HG03565 (cell line): ENCODE results near the gene SLC11A1.

Experiments
- ATAC-seq: cut with Tn5 transposase; IDR thresholded peaks from one replicate; pipeline ENCODE4 v1.9.1; 2021; ENCODE audit warnings: mild to moderate bottlenecking, moderate library complexity; ENCODE audit not compliant: unreplicated experiment

SLC11A1 gene

DNA sequence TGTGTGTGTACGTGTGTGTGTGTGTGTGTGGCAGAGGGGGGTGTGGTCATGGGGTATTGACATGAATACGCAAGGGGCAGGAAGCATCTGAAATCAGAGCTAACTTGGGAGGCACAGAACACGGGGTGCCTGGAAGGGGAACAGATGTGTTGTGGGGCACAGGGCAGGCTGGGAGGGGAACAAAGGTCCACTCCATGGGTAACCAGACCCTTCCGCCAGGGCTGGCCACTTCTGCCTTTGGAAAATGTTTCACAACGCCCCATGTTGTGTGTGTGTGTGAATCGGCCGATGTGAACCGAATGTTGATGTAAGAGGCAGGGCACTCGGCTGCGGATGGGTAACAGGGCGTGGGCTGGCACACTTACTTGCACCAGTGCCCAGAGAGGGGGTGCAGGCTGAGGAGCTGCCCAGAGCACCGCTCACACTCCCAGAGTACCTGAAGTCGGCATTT lies at the start of gene SLC11A1:
Gene SLC11A1 (plus strand): TSS at position 358 of the 451 bp plus-strand sequence. CDS start 96 bp downstream, outside the sequence.
- ATAC-seq, result no peak

DNA sequence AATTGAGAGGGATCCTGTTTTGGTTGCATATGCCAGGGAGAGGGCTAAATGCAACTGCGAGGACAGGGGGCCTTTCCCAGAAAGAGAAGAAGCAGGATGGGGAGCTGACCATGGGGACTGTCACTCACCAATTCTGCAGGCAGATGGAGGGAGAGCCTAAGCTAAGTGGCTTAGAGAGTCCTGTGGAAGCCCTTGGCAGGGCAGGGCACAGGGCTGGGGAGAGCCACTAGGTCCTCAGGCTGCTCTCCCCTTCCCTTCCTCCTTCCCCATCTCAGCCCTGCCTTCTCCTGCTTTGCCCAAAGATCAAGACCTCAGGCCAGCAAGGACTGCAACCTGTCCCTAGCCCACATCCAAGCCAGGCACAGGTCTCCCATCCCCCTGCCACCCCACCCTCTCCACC lies 49.8 kb upstream of the SLC11A1 start:
- ATAC-seq, result no peak

- ATAC-seq, result no peak
These were observed 49.0 kb upstream of the SLC11A1 start for GRCh38 chr2:218332920-218333645.

- ATAC-seq, result no peak
These were observed 47.5 kb upstream of the SLC11A1 start for GRCh38 chr2:218334531-218334930.

DNA sequence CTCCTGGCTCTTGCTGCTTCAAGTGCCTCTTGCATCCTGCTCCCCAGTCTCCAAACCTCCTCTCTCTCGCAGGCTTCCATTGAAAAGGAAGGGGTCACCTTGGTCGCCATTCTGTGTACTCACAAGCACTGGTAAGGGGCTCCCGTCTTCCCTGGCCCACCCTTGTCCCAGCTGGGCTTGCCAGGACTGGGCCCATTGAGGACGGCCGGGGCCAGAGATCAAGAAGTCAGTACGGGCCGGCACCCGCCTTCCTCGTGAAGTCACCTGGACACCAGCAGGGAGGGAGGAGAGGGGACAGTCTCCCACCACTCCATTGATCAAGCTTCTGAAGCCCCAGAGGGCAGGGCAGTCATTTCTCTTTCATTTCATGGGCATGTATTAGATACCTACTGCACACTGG lies 41.4 kb upstream of the SLC11A1 start:
- ATAC-seq, result no peak

DNA sequence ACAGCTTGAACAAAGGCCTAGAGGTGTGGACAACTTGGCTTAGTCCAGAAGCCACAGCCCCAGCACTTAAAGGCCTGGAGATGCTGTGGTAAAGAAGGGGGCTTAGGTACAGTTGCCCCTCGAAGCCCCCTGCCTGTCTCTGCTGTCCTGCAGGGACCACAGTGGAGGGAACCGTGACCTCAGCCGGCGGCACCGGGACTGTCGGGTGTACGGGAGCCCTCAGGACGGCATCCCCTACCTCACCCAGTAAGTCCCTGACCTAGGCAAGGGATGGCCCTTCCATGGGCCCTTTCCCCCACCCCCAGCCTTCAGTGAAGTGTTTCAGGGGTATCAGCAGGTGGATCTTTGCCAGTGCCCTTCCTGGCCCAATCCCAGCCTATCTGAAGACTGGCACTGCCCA lies 40.7 kb upstream of the SLC11A1 start:
- no peak for ATAC-seq

DNA sequence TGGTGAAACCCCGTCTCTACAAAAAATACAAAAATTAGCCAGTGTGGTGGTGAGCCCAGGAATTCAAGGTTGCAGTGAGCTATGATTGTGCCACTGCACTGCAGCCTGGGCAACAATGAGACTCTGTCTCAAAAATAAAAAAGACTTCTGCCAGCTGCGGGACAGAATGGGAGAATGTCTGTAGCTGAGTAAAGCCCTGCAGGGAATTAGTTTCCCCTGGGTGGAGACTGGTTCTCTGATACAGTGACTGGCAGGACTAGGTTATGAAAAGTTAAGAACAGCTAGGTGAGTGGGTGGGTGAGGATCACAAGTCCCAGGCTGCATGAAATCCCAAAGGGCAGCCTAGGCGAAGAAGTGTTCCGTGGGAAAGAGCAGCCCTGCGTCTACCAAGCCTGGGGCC lies 39.2 kb upstream of the SLC11A1 start:
- ATAC-seq, result no peak

DNA sequence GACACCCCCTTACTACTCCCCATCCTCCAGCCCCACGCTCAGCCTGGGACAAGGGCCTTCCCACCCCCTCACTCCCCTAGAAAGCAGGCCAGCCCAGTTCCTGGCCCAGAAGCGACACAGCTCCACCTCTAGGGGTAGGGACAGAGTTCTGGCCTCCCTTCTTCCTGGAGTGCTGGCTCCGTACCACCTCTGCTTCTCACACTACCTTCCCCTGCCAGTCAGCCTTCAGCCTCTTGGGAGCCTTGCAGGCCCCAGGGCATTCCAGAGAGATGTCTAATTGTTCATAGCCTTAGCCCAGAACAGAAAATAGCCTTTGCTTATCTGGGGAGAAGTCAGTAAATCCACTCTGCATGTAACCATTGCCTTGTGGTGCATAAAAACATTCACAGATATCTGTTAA lies 38.5 kb upstream of the SLC11A1 start:
- no peak for ATAC-seq

DNA sequence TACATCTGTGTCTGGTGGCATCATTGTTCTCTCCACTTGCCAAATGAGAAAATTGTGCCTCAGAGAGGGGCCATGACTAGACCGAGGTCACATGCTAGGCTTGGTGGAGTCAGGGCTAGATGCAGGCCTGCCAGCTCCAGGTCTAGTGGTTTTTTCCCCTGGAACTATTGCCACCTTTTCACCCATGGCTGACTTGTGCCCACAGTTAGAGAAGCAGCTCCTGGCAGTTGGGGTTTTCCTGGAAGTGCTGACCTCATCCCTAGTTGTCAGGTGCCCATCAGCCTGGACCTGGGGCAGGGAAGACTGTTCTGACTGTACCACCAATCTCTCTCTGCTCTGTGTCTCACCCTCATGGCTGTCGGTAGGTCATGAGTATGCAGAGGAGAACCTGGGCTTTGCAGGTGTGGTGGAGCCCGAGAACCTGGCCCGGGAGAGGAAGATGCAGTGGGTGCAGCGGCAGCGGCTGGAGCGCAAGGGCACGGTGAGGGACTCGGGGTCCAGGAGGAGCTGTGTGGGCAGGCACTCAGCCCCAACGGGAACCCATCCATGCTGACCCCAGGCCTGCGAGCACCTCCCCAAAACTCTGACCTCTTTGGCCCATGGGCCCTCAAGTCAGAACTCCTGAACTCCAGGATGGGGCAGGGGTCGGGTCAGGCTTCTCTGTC lies 37.9 kb upstream of the SLC11A1 start:
- ATAC-seq, result no peak

GRCh38 chr2:218344755-218345417 lies 37.2 kb upstream of the SLC11A1 start:
- no peak for ATAC-seq

GRCh38 chr2:218345491-218346236 lies 36.4 kb upstream of the SLC11A1 start:
- no peak for ATAC-seq

- ATAC-seq, result no peak
These were observed 34.9 kb upstream of the SLC11A1 start for GRCh38 chr2:218347172-218347571.

GRCh38 chr2:218354045-218354444 lies 28.0 kb upstream of the SLC11A1 start:
- no peak for ATAC-seq

- ATAC-seq, result no peak
These were observed 27.1 kb upstream of the SLC11A1 start for GRCh38 chr2:218354850-218355443.

DNA sequence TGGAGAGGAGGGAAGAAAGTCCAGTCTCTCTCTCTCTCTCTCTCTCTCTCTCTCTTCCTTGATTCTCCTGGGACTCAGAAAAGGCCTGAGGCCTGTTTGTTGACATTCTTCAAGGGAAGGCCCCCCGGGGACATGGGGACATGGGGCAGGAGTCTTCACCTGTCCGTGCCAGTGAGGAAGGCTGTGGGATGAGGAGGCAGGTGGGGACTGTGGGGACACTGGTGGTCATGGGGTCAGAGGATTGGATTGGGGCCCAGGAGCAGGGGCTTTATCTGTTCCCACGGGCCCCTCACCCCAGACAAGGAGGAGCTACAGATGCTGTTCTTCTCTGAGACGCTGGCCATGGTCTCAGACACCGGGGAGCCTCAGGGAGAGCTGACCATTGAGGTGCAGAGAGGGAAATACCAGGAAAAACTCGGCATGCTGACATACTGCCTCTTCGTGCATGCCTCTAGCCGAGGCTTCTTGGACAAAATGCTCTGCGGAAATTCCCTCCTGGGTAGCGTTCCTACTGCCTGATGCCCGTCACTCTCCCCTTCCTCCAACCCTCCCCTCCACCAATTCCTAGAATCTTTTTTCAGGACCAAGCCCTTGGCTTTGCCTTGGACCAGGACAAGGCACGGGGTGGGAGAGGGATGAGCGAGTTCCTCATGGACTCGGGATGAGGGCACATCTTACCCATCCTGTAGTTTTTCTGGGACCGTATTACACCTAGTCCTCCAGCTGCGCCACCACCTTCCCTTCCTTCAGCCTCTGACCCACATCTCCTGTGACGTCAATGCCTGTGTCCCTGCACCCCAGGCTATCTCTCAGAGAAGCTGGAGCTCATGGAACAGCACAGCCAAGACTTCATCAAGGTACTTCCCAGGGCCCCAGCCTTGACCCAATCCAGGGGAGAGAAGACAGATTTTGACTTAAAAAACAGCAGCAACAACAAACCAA lies 24.6 kb upstream of the SLC11A1 start:
- no peak for ATAC-seq

GRCh38 chr2:218360453-218360852 lies 21.6 kb upstream of the SLC11A1 start:
- ATAC-seq, result no peak

DNA sequence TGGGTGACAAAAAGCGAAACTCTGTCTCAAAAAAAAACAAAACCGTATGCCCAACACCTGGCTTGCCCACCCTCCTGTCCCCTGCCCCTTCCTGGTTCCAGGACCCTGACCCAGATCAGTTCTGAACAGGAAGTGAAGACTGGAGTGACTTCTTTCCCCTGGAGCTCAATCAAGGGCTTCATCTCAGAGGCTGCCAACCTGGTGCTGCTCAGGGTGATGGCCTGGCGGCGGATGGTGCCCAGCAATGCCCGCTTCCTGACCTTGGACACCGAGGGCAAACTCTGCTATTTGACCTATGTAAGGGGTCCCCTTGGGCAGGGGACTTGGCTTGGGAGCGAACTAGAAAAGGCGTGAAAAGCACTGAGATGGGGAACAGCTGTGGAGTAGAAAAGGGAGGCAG lies 19.5 kb upstream of the SLC11A1 start:
- no peak for ATAC-seq

DNA sequence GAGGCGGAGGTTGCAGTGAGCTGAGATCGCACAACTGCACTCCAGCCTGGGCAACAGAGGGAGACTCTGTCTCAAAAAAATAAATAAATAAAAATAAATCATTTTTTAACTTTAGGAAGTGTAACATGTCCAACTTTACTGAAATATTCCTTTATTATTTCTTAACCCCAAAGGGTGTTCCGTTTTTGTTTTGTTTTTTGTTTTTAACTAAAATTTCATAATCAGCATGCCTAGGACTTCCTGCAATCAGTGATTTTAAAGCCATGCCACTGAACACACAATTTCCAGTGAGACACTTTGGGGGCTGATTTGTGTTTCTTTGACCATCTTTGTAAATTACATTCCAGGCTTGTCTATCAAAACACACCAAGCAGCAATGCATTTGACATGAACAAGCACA lies 18.3 kb upstream of the SLC11A1 start:
- no peak for ATAC-seq

DNA sequence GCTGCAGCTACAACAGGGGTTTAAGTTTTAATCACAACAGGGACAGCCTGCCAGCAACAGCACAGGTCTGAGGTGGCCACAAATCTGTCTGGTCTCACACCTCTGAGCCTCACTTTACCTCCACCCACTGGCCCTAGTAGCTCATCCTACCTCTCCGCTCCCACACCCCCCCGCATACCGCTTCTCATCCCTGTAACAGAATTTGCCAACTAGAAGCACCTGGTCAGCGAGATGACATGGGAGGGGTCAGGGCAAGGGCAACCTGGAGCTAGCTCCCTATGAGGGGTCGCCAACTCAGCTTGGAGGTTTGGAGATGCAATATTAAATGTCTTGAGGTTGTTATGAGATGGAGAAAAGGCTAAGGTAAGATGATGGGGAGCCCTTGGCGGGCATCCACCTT lies 17.9 kb upstream of the SLC11A1 start:
- no peak for ATAC-seq
